HG03520 (cell line): ENCODE data around the gene PEX14.

ENCODE experiments used
- ATAC-seq: cut with Tn5 transposase; IDR thresholded peaks from one replicate; pipeline ENCODE4 v1.9.1; 2021; ENCODE audit warnings: mild to moderate bottlenecking, moderate library complexity; ENCODE audit not compliant: unreplicated experiment

The PEX14 gene

GRCh38 chr1:10613861-10614260, 139.1 kb downstream of the PEX14 start:
- ATAC-seq, result no peak

GRCh38 chr1:10614377-10615225, 139.9 kb downstream of the PEX14 start:
- ATAC-seq, result no peak

GRCh38 chr1:10615332-10615731, 140.6 kb downstream of the PEX14 start:
- no peak for ATAC-seq

GRCh38 chr1:10615932-10616671, 141.4 kb downstream of the PEX14 start:
- no peak for ATAC-seq

GRCh38 chr1:10616696-10617095, 141.9 kb downstream of the PEX14 start:
- no peak for ATAC-seq

GRCh38 chr1:10617318-10617717, 142.6 kb downstream of the PEX14 start:
- no peak for ATAC-seq

- ATAC-seq, result no peak
Measured at GRCh38 chr1:10617931-10618885, 143.5 kb downstream of the PEX14 start.

GRCh38 chr1:10620776-10621175, 146.0 kb downstream of the PEX14 start:
- ATAC-seq, result no peak

- ATAC-seq, result no peak
Measured at GRCh38 chr1:10621906-10622305, 147.2 kb downstream of the PEX14 start.

GRCh38 chr1:10622910-10623685, 148.3 kb downstream of the PEX14 start:
- no peak for ATAC-seq

- ATAC-seq, result no peak
Measured at GRCh38 chr1:10623686-10624145, 149.0 kb downstream of the PEX14 start.

- no peak for ATAC-seq
Measured at GRCh38 chr1:10624256-10625050, 149.7 kb downstream of the PEX14 start.

- no peak for ATAC-seq
Measured at GRCh38 chr1:10625076-10625475, 150.3 kb downstream of the PEX14 start.

GRCh38 chr1:10625554-10625953, 150.8 kb downstream of the PEX14 start:
- ATAC-seq, result no peak

GRCh38 chr1:10626131-10626731, 151.5 kb downstream of the PEX14 start:
- no peak for ATAC-seq

GRCh38 chr1:10626791-10627410, 152.2 kb downstream of the PEX14 start:
- ATAC-seq, result no peak

- no peak for ATAC-seq
Measured at GRCh38 chr1:10628685-10629084, 153.9 kb downstream of the PEX14 start.

GRCh38 chr1:10629091-10629815, 154.5 kb downstream of the PEX14 start:
- no peak for ATAC-seq
